Fibroblast of skin of left biceps (primary cell): ENCODE measurements around the gene ZNF541.
"Not testable (repeated sequence)": the region's sequence is repeated elsewhere in the genome, so short reads cannot be mapped to it uniquely, and the experiment has no call there.

Source experiments
- DNase-seq, 2 experiments: peaks; one replicate each; pipeline ENCODE4 v3.0.0-alpha.2; 2013; ENCODE audit warnings: low read depth in 2 of 2

ZNF541 gene

DNA sequence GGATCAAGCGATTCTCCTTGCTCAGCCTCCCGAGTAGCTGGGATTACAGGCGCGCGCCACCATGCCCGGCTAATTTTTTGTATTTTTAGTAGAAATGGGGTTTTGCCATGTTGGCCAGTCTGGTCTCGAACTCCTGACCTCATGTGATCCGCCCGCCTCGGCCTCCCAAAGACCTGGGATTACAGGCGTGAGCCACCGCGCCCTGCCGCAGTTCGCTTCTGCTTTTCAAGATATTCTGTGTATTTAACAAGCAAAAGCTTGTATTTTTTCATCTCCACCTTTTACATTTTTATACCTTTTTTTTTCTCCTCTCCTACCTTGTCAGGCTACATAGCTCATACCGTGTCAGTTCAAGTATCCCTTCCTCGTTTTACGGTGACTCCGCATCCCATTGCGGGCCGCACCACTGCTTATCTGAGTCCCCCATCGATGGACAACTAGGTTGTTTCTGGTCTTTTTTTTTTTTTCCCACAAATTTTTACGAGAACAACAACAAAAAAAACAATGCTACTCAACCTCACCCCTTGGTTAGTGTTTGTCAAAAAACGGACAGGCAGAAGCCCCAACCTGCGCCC is 26.8 kb upstream of the ZNF541 start:
- not testable (repeated sequence) for DNase-seq

DNA sequence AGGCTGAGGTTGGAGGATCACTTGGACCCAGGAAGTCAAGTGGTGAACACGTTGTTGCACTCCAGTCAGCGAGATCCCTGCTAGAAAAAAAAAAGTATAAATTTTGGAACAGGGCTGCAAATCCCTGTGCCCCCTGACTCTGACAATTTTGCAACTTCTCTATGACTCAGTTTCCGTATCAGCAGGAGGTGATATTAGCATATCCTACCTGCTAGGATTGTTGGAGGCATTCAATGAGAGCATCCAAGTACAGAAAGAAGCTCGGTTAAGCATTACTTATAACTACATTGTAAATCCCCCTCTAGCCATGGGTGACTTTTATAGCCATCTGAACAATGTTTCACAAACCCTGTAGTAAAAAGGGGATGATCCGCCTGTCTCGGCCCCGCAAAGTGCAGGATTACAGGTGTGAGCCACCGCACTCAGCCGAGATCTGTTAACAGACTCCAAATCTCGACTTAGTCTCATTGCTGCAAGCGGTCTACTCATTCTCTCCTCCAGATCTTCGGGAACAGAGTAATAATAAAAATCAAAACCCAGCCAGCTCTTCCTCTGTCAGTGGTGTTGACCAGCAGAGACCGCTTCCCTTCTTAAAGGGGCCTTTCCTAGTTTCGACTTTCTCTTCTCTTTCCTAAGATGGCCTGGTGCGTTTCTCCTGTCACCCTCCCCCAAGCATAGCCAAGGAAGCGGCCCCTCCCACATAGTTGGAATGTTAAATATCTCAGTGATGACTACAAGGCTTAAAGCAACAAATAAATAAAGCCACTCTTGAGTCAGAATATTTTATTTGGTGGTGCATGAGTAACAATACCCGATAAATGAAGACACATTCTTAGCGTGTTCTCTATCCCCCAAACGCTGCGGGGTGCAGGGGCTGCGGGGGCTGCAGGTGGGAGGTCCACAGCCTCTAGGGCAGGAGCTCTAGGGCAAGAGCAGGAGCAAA is 25.7 kb upstream of the ZNF541 start:
- peak; percentile 86 to 87 for DNase-seq

DNA sequence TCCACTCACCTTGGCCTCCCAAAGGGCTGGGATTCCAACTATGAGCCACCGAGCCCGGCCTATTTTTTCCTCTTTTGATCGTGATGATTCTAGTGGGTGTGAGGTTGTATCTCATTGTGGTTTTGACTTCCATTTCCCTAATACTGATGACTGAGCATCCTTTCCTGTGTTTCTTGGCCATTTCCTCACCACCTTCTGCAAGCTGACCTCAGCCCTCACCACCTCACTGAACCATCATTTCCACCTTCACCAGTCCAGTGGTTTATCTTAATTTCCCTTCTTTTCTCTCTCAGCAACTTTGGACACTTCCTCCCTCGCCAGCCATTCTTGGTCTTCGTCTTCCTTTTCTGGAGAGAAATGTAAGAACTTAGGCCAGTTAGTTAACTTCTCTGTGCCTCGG is 23.0 kb upstream of the ZNF541 start:
- no peak for DNase-seq

DNA sequence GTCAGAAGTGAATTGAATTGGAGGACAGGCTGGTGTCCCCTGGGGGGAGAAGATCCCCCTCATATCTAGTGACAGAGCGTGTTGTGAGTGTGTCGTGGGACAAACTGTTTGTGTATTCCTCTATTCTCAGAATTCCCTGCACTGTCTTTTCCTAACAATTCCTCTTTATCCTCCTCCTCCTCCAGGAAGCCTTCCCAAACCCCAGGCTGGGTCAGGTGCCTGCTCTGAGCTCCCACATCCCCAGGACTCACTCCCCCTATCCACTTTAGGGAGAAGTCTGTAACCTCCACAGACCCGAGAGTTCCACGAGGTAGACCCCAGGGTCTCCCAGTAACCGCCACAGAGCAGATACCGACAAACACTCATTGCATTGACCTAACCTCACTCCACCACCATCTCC is 20.9 kb upstream of the ZNF541 start:
- DNase-seq: no peak

- DNase-seq: no peak
Observed at GRCh38 chr19:47589824-47590223, 16.9 kb upstream of the ZNF541 start.

- no peak for DNase-seq
Observed at GRCh38 chr19:47587295-47587694, 14.3 kb upstream of the ZNF541 start.

DNA sequence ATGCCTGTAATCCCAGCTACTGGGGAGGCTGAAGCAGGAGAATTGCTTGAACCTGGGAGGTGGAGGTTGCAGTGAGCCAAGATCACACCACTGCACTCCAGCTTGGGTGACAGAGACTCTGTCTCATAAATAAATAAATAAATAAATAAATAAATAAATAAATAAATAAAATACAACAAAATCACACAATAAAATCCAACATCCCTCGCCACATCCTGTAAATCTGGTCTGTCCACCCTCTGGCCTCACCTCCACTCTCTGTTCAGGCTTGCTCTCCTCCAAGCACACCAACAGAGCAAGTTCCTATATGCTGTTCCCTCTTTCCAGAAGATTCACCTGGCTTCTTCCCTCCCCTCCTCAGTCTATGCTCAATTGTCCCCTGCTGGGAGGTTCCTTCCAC is 10.2 kb upstream of the ZNF541 start:
- not testable (repeated sequence) for DNase-seq

GRCh38 chr19:47582320-47582909 is 9.5 kb upstream of the ZNF541 start:
- peak; percentile 55 to 66 for DNase-seq

DNA sequence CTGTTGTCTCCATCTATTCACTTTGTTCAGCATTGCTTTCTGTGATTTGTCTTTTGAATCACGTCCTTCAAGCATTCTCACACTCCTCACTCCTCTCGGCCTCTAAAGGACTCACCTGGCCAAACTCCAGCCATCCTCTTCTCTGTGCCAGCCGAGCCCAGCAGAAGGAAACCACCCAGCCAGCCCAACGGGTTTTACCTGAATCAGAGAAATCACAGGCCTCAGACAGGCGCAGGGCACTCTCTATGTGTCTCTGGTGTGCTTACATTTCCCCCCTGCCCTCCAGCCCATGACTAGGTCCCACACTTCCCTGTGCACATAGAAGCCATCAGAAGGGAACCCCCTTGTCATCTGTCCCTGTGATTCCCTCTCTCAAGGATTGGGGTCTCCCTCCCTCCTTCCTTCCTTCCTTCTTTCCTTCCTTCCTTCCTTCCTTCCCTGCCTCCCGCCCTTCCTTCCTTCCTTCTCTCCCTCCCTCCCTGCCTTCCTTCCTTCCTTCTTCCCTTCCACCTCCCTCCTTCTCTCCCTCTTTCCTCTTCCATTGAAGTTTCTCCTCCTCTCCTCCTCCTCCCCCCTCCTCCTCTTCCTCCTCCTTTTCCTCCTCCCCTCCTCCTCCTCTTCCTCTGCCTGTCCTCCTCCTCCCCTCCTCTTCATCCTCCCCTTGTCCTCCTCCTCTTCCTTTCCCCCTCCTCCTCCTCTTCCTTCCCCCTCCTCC is 8.8 kb upstream of the ZNF541 start:
- DNase-seq: no peak

GRCh38 chr19:47580397-47580796 is 7.4 kb upstream of the ZNF541 start:
- no peak for DNase-seq

DNA sequence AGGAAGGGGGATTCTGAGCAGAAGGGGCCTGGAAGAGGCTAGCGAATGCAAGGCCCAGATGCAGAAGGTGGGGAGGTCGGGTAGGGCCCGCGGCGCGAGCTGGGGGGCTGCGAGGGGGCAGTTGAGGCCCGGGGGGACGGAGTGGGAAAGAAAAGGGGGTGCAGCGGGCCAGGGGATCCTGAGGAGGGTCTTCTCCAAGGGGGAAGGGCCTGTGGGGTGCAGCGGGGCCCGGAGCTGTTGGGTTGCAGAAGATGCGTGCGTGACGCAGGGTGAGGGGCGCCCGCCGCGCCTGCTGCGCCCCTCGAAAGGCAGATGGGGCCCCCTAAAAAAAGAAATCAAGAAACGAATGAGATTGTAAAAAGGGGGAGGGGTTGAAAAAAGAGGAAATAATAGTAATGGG is 313 bp downstream of the ZNF541 start:
- DNase-seq: no peak

DNA sequence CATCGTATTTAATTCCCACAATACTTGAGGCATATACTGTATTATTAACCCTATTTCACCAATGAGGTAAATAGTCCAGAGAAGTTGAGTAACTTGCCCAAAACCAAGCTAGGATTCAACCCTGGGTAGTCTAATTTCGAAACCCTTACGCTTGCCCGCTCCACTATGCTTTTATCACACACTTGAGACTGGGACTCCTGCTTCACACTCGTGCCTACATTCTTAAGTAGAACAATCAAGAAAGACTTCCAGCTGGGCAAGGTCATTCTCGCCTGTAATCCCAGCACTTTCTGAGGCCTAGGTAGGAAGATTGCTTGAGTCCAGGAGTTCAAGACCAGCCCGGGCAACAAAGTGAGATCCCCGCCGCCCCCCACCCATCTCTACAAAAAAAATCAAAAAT is 3.6 kb downstream of the ZNF541 start:
- no peak for DNase-seq

DNA sequence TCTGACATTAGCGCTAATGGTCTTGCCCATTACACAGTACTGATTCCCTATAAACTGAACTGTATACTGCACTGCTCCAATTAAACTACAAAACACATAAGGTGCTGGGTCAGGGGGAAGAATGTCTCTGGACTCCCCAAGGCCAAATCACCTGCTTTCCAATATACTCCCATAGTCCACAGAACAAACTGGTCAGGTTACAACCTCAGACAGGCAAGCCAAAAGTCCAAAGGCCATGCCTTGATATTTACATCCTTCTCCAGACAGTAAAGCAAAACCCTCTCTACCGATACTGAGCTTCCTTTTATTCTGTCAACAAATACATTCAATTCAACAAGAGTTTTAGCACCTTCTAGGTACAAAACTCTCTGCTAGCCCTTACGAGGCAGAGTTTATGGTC is 8.9 kb downstream of the ZNF541 start:
- no peak for DNase-seq

DNA sequence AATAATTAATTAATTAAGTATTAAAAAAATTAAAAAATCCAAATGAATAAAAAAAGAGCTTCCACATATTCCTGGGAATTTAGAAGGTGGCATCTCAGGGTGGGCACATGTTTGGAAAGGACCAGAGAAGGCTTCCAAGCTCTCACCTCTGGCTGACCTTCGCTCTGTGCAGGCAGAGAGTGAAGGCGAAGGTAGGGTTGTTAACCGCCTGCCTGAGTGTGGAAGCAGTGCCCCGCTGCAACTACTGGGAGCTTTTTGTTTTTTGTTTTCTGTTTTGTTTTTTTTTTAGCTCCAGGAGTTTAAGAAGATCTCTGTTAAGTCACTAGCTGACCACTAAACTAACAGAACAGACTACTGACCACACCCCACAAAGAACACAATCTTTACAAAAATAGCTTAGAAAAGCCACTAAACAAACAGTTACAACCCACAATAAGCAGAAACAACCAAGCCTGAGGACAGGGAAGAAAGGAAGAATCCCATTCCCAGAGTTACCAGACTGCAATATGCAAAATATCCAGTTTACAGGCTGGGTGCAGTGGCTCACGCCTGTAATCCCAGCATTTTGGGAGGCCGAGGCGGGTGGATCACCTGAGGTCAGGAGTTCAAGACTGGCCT is 11.4 kb downstream of the ZNF541 start:
- DNase-seq: no peak

DNA sequence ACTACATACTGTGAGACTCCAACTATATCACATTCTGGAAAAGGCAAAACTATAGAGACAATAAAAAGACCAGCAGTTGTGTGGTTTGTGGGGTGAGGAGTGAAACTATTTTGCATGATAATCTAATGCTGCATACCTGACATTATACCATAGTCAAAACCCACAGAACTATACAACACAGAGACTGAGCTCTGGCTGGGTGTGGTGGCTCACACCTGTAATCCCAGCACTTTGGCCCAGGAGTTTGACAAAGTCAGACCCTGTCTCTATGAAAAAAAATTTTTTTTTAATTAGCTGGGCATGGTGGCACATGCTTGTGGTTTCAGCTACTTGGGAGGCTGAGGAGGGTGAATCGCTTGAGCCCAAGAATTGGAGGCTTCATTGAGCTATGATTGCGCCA is 11.9 kb downstream of the ZNF541 start:
- no peak for DNase-seq

GRCh38 chr19:47550129-47550528 is 22.8 kb downstream of the ZNF541 start:
- DNase-seq: no peak

GRCh38 chr19:47549261-47549862 is 23.6 kb downstream of the ZNF541 start:
- no peak for DNase-seq

DNA sequence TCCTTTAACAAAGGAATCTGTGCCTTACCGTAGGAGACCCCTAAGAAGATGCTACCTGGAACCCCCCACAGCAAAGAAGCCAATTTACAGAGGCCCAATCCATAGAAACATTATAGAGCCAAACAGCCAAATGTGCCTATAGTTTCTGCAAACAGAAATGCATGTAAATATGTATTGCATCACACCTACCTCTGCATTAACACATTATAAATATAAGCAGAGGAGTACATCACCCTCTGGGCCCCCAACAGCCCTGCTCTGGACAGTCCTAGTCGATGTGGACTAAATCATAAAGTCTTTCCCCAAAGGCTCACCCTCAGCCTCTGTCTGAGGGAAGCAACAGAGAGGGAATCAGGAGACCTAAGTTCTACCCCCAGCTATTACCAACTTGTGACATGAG is 25.7 kb downstream of the ZNF541 start:
- DNase-seq: no peak

GRCh38 chr19:47545061-47545948 is 27.6 kb downstream of the ZNF541 start:
- no peak for DNase-seq

- DNase-seq: no peak
Observed at GRCh38 chr19:47544476-47544875, 28.5 kb downstream of the ZNF541 start.
